ENCODE data around the gene FOXP2. TPM values are rescaled to one million over a fixed set of nuclear protein-coding genes. Genes with fewer than 3 reads are reported as not detected.
"Not testable (repeated sequence)": the region's sequence is repeated elsewhere in the genome, so short reads cannot be mapped to it uniquely, and the experiment has no call there.

The FOXP2 gene
- total RNA-seq, 1 donor from 2014 or later = not detected

- intact Hi-C loops (cut with micrococcal nuclease) = no loop called here
Observed at GRCh38 chr7:114419441-114420272, 5.0 kb downstream of the FOXP2 start.

- intact Hi-C loops (cut with micrococcal nuclease) = no loop called here
Observed at GRCh38 chr7:114422507-114423501, 8.2 kb downstream of the FOXP2 start.

- intact Hi-C loops (cut with micrococcal nuclease) = no loop called here
Observed at GRCh38 chr7:114426382-114426781, 11.8 kb downstream of the FOXP2 start.

GRCh38 chr7:114426824-114427223 lies 12.2 kb downstream of the FOXP2 start:
- intact Hi-C loops (cut with micrococcal nuclease) = no loop called here

GRCh38 chr7:114428211-114428610 lies 13.6 kb downstream of the FOXP2 start:
- intact Hi-C loops (cut with micrococcal nuclease) = no loop called here

- intact Hi-C loops (cut with micrococcal nuclease) = no loop called here
Observed at GRCh38 chr7:114431189-114431588, 16.6 kb downstream of the FOXP2 start.

- intact Hi-C loops (cut with micrococcal nuclease) = no loop called here
Observed at GRCh38 chr7:114432061-114432460, 17.4 kb downstream of the FOXP2 start.

GRCh38 chr7:114432703-114433102 lies 18.1 kb downstream of the FOXP2 start:
- intact Hi-C loops (cut with micrococcal nuclease) = no loop called here

GRCh38 chr7:114439581-114439980 lies 25.0 kb downstream of the FOXP2 start:
- intact Hi-C loops (cut with micrococcal nuclease) = no loop called here

- intact Hi-C loops (cut with micrococcal nuclease) = not testable (repeated sequence)
Observed at GRCh38 chr7:114440927-114441326, 26.3 kb downstream of the FOXP2 start.

GRCh38 chr7:114444196-114444595 lies 29.6 kb downstream of the FOXP2 start:
- intact Hi-C loops (cut with micrococcal nuclease) = no loop called here

- intact Hi-C loops (cut with micrococcal nuclease) = no loop called here
Observed at GRCh38 chr7:114450431-114450830, 35.8 kb downstream of the FOXP2 start.

- intact Hi-C loops (cut with micrococcal nuclease) = no loop called here
Observed at GRCh38 chr7:114459574-114459973, 45.0 kb downstream of the FOXP2 start.

- intact Hi-C loops (cut with micrococcal nuclease) = no loop called here
Observed at GRCh38 chr7:114460021-114460420, 45.4 kb downstream of the FOXP2 start.

- intact Hi-C loops (cut with micrococcal nuclease) = no loop called here
Observed at GRCh38 chr7:114466917-114467316, 52.3 kb downstream of the FOXP2 start.

- intact Hi-C loops (cut with micrococcal nuclease) = no loop called here
Observed at GRCh38 chr7:114468844-114469243, 54.2 kb downstream of the FOXP2 start.

- intact Hi-C loops (cut with micrococcal nuclease) = no loop called here
Observed at GRCh38 chr7:114472896-114473512, 58.4 kb downstream of the FOXP2 start.

GRCh38 chr7:114478384-114478783 lies 63.8 kb downstream of the FOXP2 start:
- intact Hi-C loops (cut with micrococcal nuclease) = no loop called here

- intact Hi-C loops (cut with micrococcal nuclease) = no loop called here
Observed at GRCh38 chr7:114481999-114482398, 67.4 kb downstream of the FOXP2 start.

GRCh38 chr7:114484226-114484625 lies 69.6 kb downstream of the FOXP2 start:
- intact Hi-C loops (cut with micrococcal nuclease) = no loop called here

- intact Hi-C loops (cut with micrococcal nuclease) = no loop called here
Observed at GRCh38 chr7:114487174-114487573, 72.6 kb downstream of the FOXP2 start.

GRCh38 chr7:114488696-114489095 lies 74.1 kb downstream of the FOXP2 start:
- intact Hi-C loops (cut with micrococcal nuclease) = no loop called here
